Ovary (tissue), 9 donors: ENCODE results near the gene PBLD. TPM values are rescaled to one million over a fixed set of nuclear protein-coding genes. Genes with fewer than 3 reads are reported as not detected.

Experiments
- DNase-seq, 5 donors: peaks; one replicate each; pipeline ENCODE4 v3.0.0-alpha.2; 2019 to 2020
- H3K27ac ChIP-seq, 2 donors: fragments of 200-600 bp; one replicate each; pipeline versions ENCODE4 v1.5.1 to v1.8.0; 2019 to 2022
- H3K27me3 ChIP-seq: fragments of 200-600 bp; one replicate; pipeline ENCODE4 v1.8.0; 2022
- H3K36me3 ChIP-seq: fragments of 200-600 bp; sonication (generic); one replicate; pipeline ENCODE4 v1.5.1; 2019
- H3K4me1 ChIP-seq: one replicate; pipeline ENCODE4 v1.8.1; 2013; ENCODE audit warnings: mild to moderate bottlenecking, moderate library complexity; ENCODE audit not compliant: insufficient read depth
- H3K4me3 ChIP-seq: fragments of 200-600 bp; sonication (generic); one replicate; pipeline ENCODE4 v1.5.1; 2017
- H3K9me3 ChIP-seq, 2 donors: fragments of 200-600 bp in 1 of 2; sonication (generic) in 1 of 2; one replicate each; pipeline versions ENCODE4 v1.5.1 to v1.8.1; 2013 to 2019; ENCODE audit warnings: mild to moderate bottlenecking in 1 of 2, moderate library complexity in 1 of 2
- CTCF ChIP-seq, 3 donors: fragments of 450-650 bp in 2 of 3; fragments of 200-600 bp in 1 of 3; IDR thresholded peaks; one replicate each; pipeline versions ENCODE4 v1.5.1 to v1.8.0; 2016 to 2022; ENCODE audit warnings: antibody characterized with exemption in 3 of 3, mild to moderate bottlenecking in 1 of 3
- EP300 ChIP-seq: sonication (generic); formaldehyde crosslinking; IDR thresholded peaks from one replicate; pipeline ENCODE4 v1.6.1; 2017; ENCODE audit warnings: antibody characterized with exemption
- POLR2A ChIP-seq: fragments of 450-650 bp; IDR thresholded peaks from one replicate; pipeline ENCODE4 v1.6.1; 2017; ENCODE audit warnings: antibody characterized with exemption, mild to moderate bottlenecking, moderate library complexity
- WGBS, 3 donors: extraction: QIAGEN DNeasy Blood & Tissue Kit in 1 of 3; methylation state at CpG; one replicate each; pipeline versions ENCODE4 v1.1.5 to v1.1.7; 2013 to 2017; 5-methylcytosine and 5-hydroxymethylcytosine counted together
- intact Hi-C, 4 donors: fragments of 100-400 bp; cut with DNase I; formaldehyde crosslinking; loops; one replicate each; pipeline versions ENCODE4 v1.11.0 to v1.15.1; 2022 to 2023
- polyA plus RNA-seq, 2 donors: library from polyadenylated mRNA; stranded (reverse); fragments of 200-250 nt in 1 of 2; fragments of 350-450 nt in 1 of 2; fragmentation: Illumina TruSeq in 1 of 2; extraction: RNeasy Lipid Tissue Mini Kit (QIAGEN cat#74804) in 1 of 2; gene quantifications; one replicate each; pipeline ENCODE4 v1.2.3, GENCODE V29; 2013 to 2014
- total RNA-seq, 7 donors: library from RNA; depleted of rRNA in 2 of 7; stranded (reverse); fragments of >200 nt in 2 of 7; fragmentation: NEBNext Ultra II Directional in 3 of 7; extraction: Animal tissue kit (Norgen Biotek cat#: 25700) in 3 of 7; gene quantifications; one replicate each; pipeline versions ENCODE4 v1.1.0 to v1.2.4, GENCODE V29; 2016 to 2023
- donor health status: DM: no; HTN: no; CAD: no; lungs with moderate emphysema.
- donor health status: DM: no; HTN: no; CAD: no.
- donor health status: Bipolar disorder and iron deficiency.
- donor health status: DM: yes; HTN: yes; CAD: no.
- donor health status: DM: no; HTN: no; CAD: no.
- donor health status: DM: yes; HTN: yes; CAD: no.

The PBLD gene
- total and polyA plus RNA-seq, 9 donors: 2.5 to 7.8 (median 3.0) TPM

- no peaks in the 10 kb centered on the region for H3K27me3 ChIP-seq
- 1 to 2% (median 1%) methylated on average over 10 of the region's 10 CpGs for WGBS, 3 donors
- H3K9me3 ChIP-seq: no peaks in the 10 kb centered on the region
- intact Hi-C loops: loop anchor here in 2 of 4 donors (10.0 kb wide), 3 partner anchors 119 to 489 kb away; partner anchors contain the start of gene CCAR1 (in 1 of the 2)
- H3K27ac ChIP-seq: peak overlapping the region in 1 of 2 donors; percentile 94
- peaks cover 14% of the 10 kb centered on the region for H3K4me1 ChIP-seq
- H3K36me3 ChIP-seq: no peaks in the 10 kb centered on the region
- H3K4me3 ChIP-seq: peak overlapping the region; percentile 88
- no peak for DNase-seq
- TF ChIP-seq EP300 (no peak), POLR2A (no peak), CTCF (IDR thresholded peaks at IDR 0.05) (no peak)
Measured at GRCh38 chr10:68333440-68334431, 1.0 kb upstream of the PBLD start.

GRCh38 chr10:68333058-68333395 is 299 bp upstream of the PBLD start:
- 0 to 1% (median 0%) methylated on average over 10 of the region's 10 CpGs for whole genome bisulfite sequencing, 3 donors
- intact Hi-C loops: loop anchor here in 2 of 4 donors (10.0 kb wide), 3 partner anchors 118 to 488 kb away; partner anchors contain the start of gene CCAR1 (in 1 of the 2)
- H3K27me3 ChIP-seq: no peaks in the 10 kb centered on the region
- peak overlapping the region; percentile 88 for H3K4me3 ChIP-seq
- peak overlapping the region; percentile 89 to 94 for H3K27ac ChIP-seq
- no peak for DNase-seq
- H3K4me1 ChIP-seq: peaks cover 15% of the 10 kb centered on the region
- H3K9me3 ChIP-seq: no peaks in the 10 kb centered on the region
- no peak for TF ChIP-seq CTCF (IDR thresholded peaks at IDR 0.05)
- TF ChIP-seq POLR2A: no peak
- no peak for TF ChIP-seq EP300
- H3K36me3 ChIP-seq: no peaks in the 10 kb centered on the region

GRCh38 chr10:68331455-68332258 is 1.1 kb downstream of the PBLD start, which contains the start of gene HNRNPH3:
Gene HNRNPH3, plus strand, starts transcription at chr10:68332064. Its CDS starts 5,158 bp downstream, at chr10:68337222.
- Histone ChIP-seq H3K36me3 (no peaks in the 10 kb centered on the region), H3K4me1 (peaks cover 9% of the 10 kb centered on the region), H3K27me3 (no peaks in the 10 kb centered on the region), H3K4me3 (peak within 1 kb of the TSS; percentile 88), H3K27ac (peak within 1 kb of the TSS; percentile 92 to 94), H3K9me3 (no peaks in the 10 kb centered on the region)
- TF ChIP-seq EP300 (no peak), POLR2A (peak; percentile 100), CTCF (IDR thresholded peaks at IDR 0.05) (peak in 1 of 3 donors; percentile 16)
- intact Hi-C loops: loop anchor here in 2 of 4 donors (10.0 kb wide), 3 partner anchors 117 to 487 kb away; partner anchors contain the start of gene CCAR1 (in 1 of the 2)
- peak; percentile 99 for DNase-seq
- 0 to 1% (median 0%) methylated on average over 72 to 73 of the region's 73 CpGs for WGBS, 3 donors

- peak overlapping the region; percentile 88 for H3K4me3 ChIP-seq
- no peaks in the 10 kb centered on the region for H3K27me3 ChIP-seq
- 6 to 19% (median 13%) methylated on average over 29 of the region's 29 CpGs for WGBS, 3 donors
- DNase-seq: peak; percentile 46 to 63 (median 60)
- H3K27ac ChIP-seq: peak overlapping the region; percentile 92 to 94
- TF ChIP-seq CTCF (IDR thresholded peaks at IDR 0.05): no peak
- TF ChIP-seq POLR2A: no peak
- TF ChIP-seq EP300: no peak
- peaks cover 9% of the 10 kb centered on the region for H3K4me1 ChIP-seq
- no peaks in the 10 kb centered on the region for H3K36me3 ChIP-seq
- intact Hi-C loops: loop anchor here in 2 of 4 donors (10.0 kb wide), 3 partner anchors 116 to 486 kb away; partner anchors contain the start of gene CCAR1 (in 1 of the 2)
- no peaks in the 10 kb centered on the region for H3K9me3 ChIP-seq
Measured at GRCh38 chr10:68330852-68331454, 1.8 kb downstream of the PBLD start.
